Gastrocnemius medialis (tissue), 4 donors: ENCODE results near the gene LBH. TPM values are rescaled to one million over a fixed set of nuclear protein-coding genes. Genes with fewer than 3 reads are reported as not detected.

Experiments
- ATAC-seq, 2 donors: fragments of 150-250 bp; one replicate each; pipeline ENCODE4 v1.9.1; 2016
- DNase-seq, 2 donors: peaks; one replicate each; pipeline ENCODE4 v3.0.0-alpha.2; 2019
- H3K27ac ChIP-seq, 4 donors: fragments of 200-600 bp; sonication (generic); 1 replicate in 1 of 4; 2 replicates in 3 of 4; pipeline ENCODE4 v1.5.1; 2016 to 2018; ENCODE audit warnings: mild to moderate bottlenecking in 2 of 4, moderate library complexity in 1 of 4
- H3K27me3 ChIP-seq, 3 donors: fragments of 200-600 bp; sonication (generic) in 2 of 3; 1 replicate in 1 of 3; 2 replicates in 2 of 3; pipeline versions ENCODE4 v1.5.1 to v1.6.0; 2016 to 2019; ENCODE audit warnings: mild to moderate bottlenecking in 1 of 3, moderate library complexity in 1 of 3
- H3K36me3 ChIP-seq, 2 donors: fragments of 200-600 bp; sonication (generic) in 1 of 2; one replicate each; pipeline ENCODE4 v1.5.1; 2017 to 2018
- H3K4me1 ChIP-seq, 2 donors: fragments of 200-600 bp; sonication (generic) in 1 of 2; one replicate each; pipeline ENCODE4 v1.5.1; 2016 to 2017; ENCODE audit warnings: mild to moderate bottlenecking in 2 of 2
- H3K4me3 ChIP-seq, 4 donors: fragments of 200-600 bp; sonication (generic) in 3 of 4; 1 replicate in 1 of 4; 2 replicates in 3 of 4; pipeline ENCODE4 v1.5.1; 2016 to 2019; ENCODE audit warnings: mild to moderate bottlenecking in 2 of 4
- H3K9me3 ChIP-seq, 3 donors: fragments of 200-600 bp; sonication (generic) in 2 of 3; 1 replicate in 1 of 3; 2 replicates in 2 of 3; pipeline ENCODE4 v1.5.1; 2016 to 2019
- CTCF ChIP-seq, 5 experiments: fragments of 450-650 bp in 3 of 5; fragments of 200-600 bp in 2 of 5; sonication (generic) in 2 of 5; IDR thresholded peaks in 4 of 5; conservative IDR thresholded peaks in 1 of 5; 1 replicate in 4 of 5; 2 replicates in 1 of 5; pipeline ENCODE4 v1.5.1; 2016 to 2019; ENCODE audit warnings: antibody characterized with exemption in 5 of 5, mild to moderate bottlenecking in 3 of 5, moderate library complexity in 3 of 5
- POLR2A ChIP-seq, 2 donors: fragments of 450-650 bp; IDR thresholded peaks; one replicate each; pipeline ENCODE4 v1.6.1; 2017; ENCODE audit warnings: antibody characterized with exemption in 2 of 2, mild to moderate bottlenecking in 2 of 2, moderate library complexity in 2 of 2
- in situ Hi-C, 4 donors: fragments of 200-750 bp; cut with MboI; loops; one replicate each; pipeline versions ENCODE4 v1.15.0 to v1.8.0; 2017; ENCODE audit warnings: low sequenced_read_pairs in 4 of 4
- intact Hi-C: fragments of 100-400 bp; cut with DNase I; formaldehyde crosslinking; loops from one replicate; pipeline ENCODE4 v1.15.1; 2023; ENCODE audit warnings: low total_unique reads
- total RNA-seq, 4 donors: library from RNA; depleted of rRNA; stranded (reverse); fragments of >200 nt; gene quantifications; one replicate each; pipeline versions ENCODE4 v1.1.0 to v1.2.3, GENCODE V29; 2016

The LBH gene
- total RNA-seq, 4 donors from 2014 or later = 5.4 to 37.6 (median 12.5) TPM

- DNase-seq = no peak
- TF ChIP-seq CTCF (IDR thresholded peaks at IDR 0.05 in 4 of 5, conservative IDR thresholded peaks at IDR 0.05 in 1 of 5) = no peak
- no peak for TF ChIP-seq POLR2A (IDR thresholded peaks at IDR 0.05)
- in situ Hi-C loops = loop anchor here in 2 of 4 donors (25.0 kb wide), 2 partner anchors 941 to 1116 kb away; no protein-coding TSS in a partner anchor
These were observed 9.8 kb upstream of the LBH start for GRCh38 chr2:30221531-30221930.

GRCh38 chr2:30222031-30222430, 9.3 kb upstream of the LBH start:
- Histone ChIP-seq H3K4me1 (peaks cover 21 to 30% of the 10 kb centered on the region in 2 donors), H3K27ac (no peak overlapping the region), H3K27me3 (peaks cover 0 to 10% (median 0%) of the 10 kb centered on the region in 3 donors), H3K4me3 (no peak overlapping the region), H3K36me3 (no peaks in the 10 kb centered on the region), H3K9me3 (no peaks in the 10 kb centered on the region)
- intact Hi-C loops (no loop called here), in situ Hi-C loops (loop anchor here in 2 of 4 donors (25.0 kb wide), 2 partner anchors 940 to 1115 kb away; no protein-coding TSS in a partner anchor)
- no peak for ATAC-seq
- no peak for DNase-seq
- TF ChIP-seq POLR2A (IDR thresholded peaks at IDR 0.05) (no peak), CTCF (IDR thresholded peaks at IDR 0.05 in 4 of 5, conservative IDR thresholded peaks at IDR 0.05 in 1 of 5) (no peak)

More at GRCh38 chr2:30221531-30221930, 9.8 kb upstream of the LBH start:
- Histone ChIP-seq H3K4me1 (peaks cover 21 to 33% of the 10 kb centered on the region in 2 donors), H3K27me3 (peaks cover 0 to 10% (median 0%) of the 10 kb centered on the region in 3 donors), H3K27ac (no peak overlapping the region), H3K36me3 (no peaks in the 10 kb centered on the region), H3K4me3 (no peak overlapping the region), H3K9me3 (no peaks in the 10 kb centered on the region)
- intact Hi-C loops = no loop called here
- no peak for ATAC-seq

GRCh38 chr2:30222636-30223360, 8.5 kb upstream of the LBH start:
- Histone ChIP-seq H3K4me1 (peaks cover 21 to 23% of the 10 kb centered on the region in 2 donors), H3K4me3 (no peak overlapping the region), H3K9me3 (no peaks in the 10 kb centered on the region), H3K27me3 (peaks cover 0 to 10% (median 0%) of the 10 kb centered on the region in 3 donors), H3K27ac (no peak overlapping the region), H3K36me3 (no peaks in the 10 kb centered on the region)
- DNase-seq = no peak
- intact Hi-C loops = no loop called here
- no peak for ATAC-seq
- TF ChIP-seq CTCF (IDR thresholded peaks at IDR 0.05 in 4 of 5, conservative IDR thresholded peaks at IDR 0.05 in 1 of 5) (no peak), POLR2A (IDR thresholded peaks at IDR 0.05) (no peak)
- in situ Hi-C loops = loop anchor here in 2 of 4 donors (25.0 kb wide), 2 partner anchors 940 to 1115 kb away; no protein-coding TSS in a partner anchor

GRCh38 chr2:30223413-30223874, 7.9 kb upstream of the LBH start:
- Histone ChIP-seq H3K36me3 (no peaks in the 10 kb centered on the region), H3K27ac (no peak overlapping the region), H3K9me3 (no peaks in the 10 kb centered on the region), H3K27me3 (peaks cover 0 to 9% (median 0%) of the 10 kb centered on the region in 3 donors), H3K4me1 (peaks cover 21 to 22% of the 10 kb centered on the region in 2 donors), H3K4me3 (no peak overlapping the region)
- intact Hi-C loops (no loop called here), in situ Hi-C loops (loop anchor here in 2 of 4 donors (25.0 kb wide), 2 partner anchors 939 to 1114 kb away; no protein-coding TSS in a partner anchor)
- no peak for TF ChIP-seq CTCF (IDR thresholded peaks at IDR 0.05 in 4 of 5, conservative IDR thresholded peaks at IDR 0.05 in 1 of 5)
- TF ChIP-seq POLR2A (IDR thresholded peaks at IDR 0.05) = no peak
- no peak for ATAC-seq
- DNase-seq = no peak
